Sigmoid colon (tissue), 4 donors: ENCODE measurements around the gene CEBPB.

Experiments
- POLR2AphosphoS5 ChIP-seq, 4 donors: sonication (generic); formaldehyde crosslinking; IDR thresholded peaks; one replicate each; pipeline ENCODE4 v1.6.1; 2017; ENCODE audit warnings: antibody characterized with exemption in 4 of 4
- TF ChIP-seq, protein P1 (sequence below), 4 experiments: fragments of 450-650 bp in 3 of 4; fragments of 200-600 bp in 1 of 4; IDR thresholded peaks; one replicate each; pipeline ENCODE4 v1.5.1; 2016 to 2019; ENCODE audit warnings: antibody characterized with exemption in 4 of 4, mild to moderate bottlenecking in 3 of 4, moderate library complexity in 2 of 4

- TF ChIP-seq, protein P1, sequence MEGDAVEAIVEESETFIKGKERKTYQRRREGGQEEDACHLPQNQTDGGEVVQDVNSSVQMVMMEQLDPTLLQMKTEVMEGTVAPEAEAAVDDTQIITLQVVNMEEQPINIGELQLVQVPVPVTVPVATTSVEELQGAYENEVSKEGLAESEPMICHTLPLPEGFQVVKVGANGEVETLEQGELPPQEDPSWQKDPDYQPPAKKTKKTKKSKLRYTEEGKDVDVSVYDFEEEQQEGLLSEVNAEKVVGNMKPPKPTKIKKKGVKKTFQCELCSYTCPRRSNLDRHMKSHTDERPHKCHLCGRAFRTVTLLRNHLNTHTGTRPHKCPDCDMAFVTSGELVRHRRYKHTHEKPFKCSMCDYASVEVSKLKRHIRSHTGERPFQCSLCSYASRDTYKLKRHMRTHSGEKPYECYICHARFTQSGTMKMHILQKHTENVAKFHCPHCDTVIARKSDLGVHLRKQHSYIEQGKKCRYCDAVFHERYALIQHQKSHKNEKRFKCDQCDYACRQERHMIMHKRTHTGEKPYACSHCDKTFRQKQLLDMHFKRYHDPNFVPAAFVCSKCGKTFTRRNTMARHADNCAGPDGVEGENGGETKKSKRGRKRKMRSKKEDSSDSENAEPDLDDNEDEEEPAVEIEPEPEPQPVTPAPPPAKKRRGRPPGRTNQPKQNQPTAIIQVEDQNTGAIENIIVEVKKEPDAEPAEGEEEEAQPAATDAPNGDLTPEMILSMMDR (IDR thresholded peaks at IDR 0.05) = no peak
- TF ChIP-seq POLR2AphosphoS5 (IDR thresholded peaks at IDR 0.05) = no peak
Observed at GRCh38 chr20:50222309-50223038, 31.8 kb downstream of the CEBPB start.
